Upper lobe of left lung (tissue), 4 donors: Measurements from ENCODE around the gene ATL1.

Source experiments
- CTCF ChIP-seq, 6 experiments: fragments of 450-650 bp in 4 of 6; fragments of 200-600 bp in 2 of 6; sonication (generic) in 2 of 6; IDR thresholded peaks; one replicate each; pipeline ENCODE4 v1.5.1; 2016 to 2019; ENCODE audit warnings: antibody characterized with exemption in 6 of 6
- POLR2A ChIP-seq, 4 donors: fragments of 450-650 bp; IDR thresholded peaks; one replicate each; pipeline ENCODE4 v1.5.1; 2016 to 2017; ENCODE audit warnings: antibody characterized with exemption in 4 of 4, mild to moderate bottlenecking in 2 of 4
- POLR2AphosphoS5 ChIP-seq, 2 donors: sonication (generic); formaldehyde crosslinking; IDR thresholded peaks; one replicate each; pipeline ENCODE4 v1.5.1; 2017; ENCODE audit warnings: antibody characterized with exemption in 2 of 2

- TF ChIP-seq POLR2A (IDR thresholded peaks at IDR 0.05) (no peak), CTCF (IDR thresholded peaks at IDR 0.05) (no peak), POLR2AphosphoS5 (IDR thresholded peaks at IDR 0.05) (no peak)
Measured at GRCh38 chr14:50647753-50648152, 87.8 kb downstream of the ATL1 start.
